Bronchus fibroblast of lung (primary cell): ENCODE results near the gene RFC5. TPM values are rescaled to one million over a fixed set of nuclear protein-coding genes. Genes with fewer than 3 reads are reported as not detected.

ENCODE experiments used
- total RNA-seq: library from RNA; depleted of rRNA; stranded (reverse); fragments of >200 nt; gene quantifications from 2 replicates; pipeline ENCODE4 v1.2.3, GENCODE V29; 2015

RFC5 gene, protein sequence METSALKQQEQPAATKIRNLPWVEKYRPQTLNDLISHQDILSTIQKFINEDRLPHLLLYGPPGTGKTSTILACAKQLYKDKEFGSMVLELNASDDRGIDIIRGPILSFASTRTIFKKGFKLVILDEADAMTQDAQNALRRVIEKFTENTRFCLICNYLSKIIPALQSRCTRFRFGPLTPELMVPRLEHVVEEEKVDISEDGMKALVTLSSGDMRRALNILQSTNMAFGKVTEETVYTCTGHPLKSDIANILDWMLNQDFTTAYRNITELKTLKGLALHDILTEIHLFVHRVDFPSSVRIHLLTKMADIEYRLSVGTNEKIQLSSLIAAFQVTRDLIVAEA
- total RNA-seq = 32.1 and 33.6 TPM in 2 replicates

DNA sequence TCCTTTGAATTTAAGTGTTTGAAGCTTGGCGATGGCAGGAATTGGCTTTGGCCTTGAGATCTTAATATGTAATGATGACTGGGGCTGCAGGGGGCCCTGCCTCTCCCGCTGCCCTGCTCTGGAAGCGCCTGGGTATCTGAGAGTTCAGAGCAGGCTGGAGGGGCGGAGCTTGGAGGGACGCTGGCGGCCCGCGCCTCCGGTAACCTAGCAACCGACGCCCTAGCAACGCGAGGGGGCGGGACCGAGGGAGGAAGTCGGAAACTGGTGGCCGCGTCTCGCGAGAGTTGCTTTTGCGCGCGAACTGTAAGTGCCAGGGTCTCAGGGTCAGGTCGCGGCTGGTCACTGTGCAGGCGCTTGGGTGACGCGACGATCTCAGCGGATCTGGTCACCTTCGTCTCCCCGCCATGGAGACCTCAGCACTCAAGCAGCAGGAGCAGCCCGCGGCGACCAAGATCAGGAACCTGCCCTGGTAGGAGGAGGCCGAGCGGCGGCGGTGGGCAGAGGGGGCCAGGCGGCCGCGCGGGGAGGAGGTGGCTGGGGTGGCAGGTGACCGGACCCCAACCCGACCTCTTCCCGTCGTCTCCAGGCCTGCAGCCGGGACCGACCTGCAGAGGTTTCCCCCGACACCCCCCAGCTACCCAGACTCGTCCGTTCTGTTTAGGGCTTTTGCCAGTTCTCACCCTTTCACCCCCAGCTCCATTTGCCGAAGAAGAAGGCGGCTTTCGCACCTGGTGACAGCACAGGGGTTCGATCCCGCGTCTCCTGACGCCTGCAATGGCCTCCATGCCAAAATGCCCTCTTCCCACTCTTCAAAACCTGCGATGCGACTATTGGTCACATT lies at the start of gene RFC5:
Gene RFC5 (plus strand): TSS at position 280 of the 841 bp plus-strand sequence. CDS start 125 bp downstream, at position 405.

DNA sequence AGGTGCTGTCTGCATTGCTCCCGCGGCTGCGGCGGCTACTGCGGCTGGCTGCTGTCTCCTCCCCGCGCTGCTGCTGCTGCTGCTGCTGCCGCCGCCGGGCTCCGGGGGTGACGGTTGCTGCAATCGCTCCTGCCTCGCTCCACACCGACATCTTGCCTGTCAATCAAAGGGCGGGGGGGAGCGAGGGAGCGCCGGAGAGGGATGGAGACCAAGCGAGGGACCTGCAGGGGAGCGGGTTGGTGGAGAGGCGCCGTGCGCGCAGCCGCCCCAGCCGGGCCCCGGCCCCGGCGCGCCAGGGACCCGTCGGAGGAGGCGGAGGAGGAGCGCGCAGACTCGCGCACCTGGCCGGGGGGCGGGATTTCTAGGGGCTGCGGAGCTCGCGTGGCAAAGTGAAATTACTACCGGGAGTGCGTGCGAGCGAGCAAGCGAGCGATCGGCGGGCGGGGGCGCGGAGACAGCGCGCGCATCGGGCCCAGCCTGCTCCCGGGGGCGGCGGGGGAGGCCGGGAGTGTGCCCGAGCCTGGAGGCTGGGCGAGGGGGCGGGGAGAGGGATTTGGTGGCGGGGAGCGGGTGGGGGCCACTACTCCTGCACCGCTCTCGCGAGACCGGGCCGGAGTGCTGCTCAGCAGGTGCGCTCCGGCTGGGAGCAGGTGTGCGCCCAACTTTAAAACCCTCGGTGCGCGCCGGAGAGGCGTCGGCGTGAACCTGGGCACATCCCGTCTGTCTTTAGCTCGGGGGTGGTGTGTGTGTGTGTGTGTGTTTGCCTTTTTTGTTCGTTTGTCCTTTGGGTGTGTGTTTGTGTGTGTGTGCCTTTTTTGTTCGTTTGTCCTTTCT lies 47.5 kb upstream of the RFC5 start, which contains the start of gene KSR2:
Gene KSR2 (minus strand): TSS at position 165 of the 834 bp plus-strand sequence. CDS start 735 bp downstream, outside the sequence.

DNA sequence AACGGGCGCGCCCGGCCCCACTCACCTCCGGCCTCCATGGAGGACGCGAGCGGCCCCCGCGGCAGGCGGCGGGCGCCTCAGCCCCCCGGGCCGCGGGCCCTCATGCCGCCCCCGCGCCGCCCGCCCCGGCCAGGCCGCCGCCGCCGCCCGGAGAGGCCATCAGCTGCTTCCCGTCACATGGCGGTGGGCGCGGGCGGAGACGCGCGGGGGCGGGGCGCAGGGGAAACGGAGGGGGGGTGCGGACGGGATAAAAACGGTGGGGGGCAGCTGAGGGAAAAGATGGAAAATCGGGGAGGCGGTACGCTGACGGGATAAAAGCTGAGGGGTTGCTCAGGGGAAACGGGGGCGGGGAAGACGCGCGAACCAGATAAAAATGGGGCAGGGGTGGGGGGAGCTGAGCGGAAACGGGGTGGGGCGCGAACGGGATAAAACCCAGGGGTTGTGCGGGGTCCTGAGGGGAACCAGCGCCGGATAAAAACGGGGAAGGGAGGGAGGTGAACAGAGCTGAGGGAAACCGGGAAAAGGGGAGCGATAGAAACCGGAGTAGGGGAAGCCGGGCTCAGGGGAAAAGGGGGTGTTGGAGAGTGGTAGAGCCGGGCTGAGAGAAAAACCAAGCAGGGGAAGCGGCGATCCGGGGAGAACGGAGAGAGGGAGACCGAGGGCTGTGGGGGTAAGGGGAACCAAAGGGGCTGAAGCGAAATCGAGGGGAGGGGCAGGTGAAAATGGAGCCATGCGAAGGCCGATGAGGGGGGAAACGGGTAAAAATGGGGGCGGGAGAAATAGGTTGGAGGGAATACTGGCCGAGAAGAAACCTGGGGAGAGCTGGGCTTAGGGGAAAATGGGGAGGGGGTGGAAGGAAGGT lies 44.7 kb downstream of the RFC5 start, which contains the start of gene WSB2:
Gene WSB2 (minus strand): TSS at position 169 of the 862 bp plus-strand sequence. CDS start 131 bp downstream, at position 38.

Other genes starting within 250 kb of the RFC5 start
- not detected in 2 replicates for gene KSR2, start 47.7 kb upstream of the RFC5 start, total RNA-seq
- 86.2 and 107 TPM in 2 replicates for gene WSB2, start 44.5 kb downstream of the RFC5 start, total RNA-seq
- 9.2 and 17.7 TPM in 2 replicates for gene VSIG10, start 87.3 kb downstream of the RFC5 start, total RNA-seq
- gene PEBP1, start 119.4 kb downstream of the RFC5 start, total RNA-seq = 253 and 267 TPM in 2 replicates